ENCODE measurements around the gene BEST4. TPM values are rescaled to one million over a fixed set of nuclear protein-coding genes. Genes with fewer than 3 reads are reported as not detected.

BEST4 gene
- total and polyA plus RNA-seq, 2 of the 13 experiments (the other 11 are each of a cell fraction or from before 2014, with no cell fraction given) = 0.77 to 1.4 TPM

GRCh38 chr1:44807364-44808062 lies 19.5 kb upstream of the BEST4 start (continued):
- TF ChIP-seq RNF219 (CRISPR knock-in tag; IDR thresholded peaks at IDR 0.05) (peak; percentile 92; the same call in 1 of the 2 replicates), ETV5 (CRISPR knock-in tag; IDR thresholded peaks at IDR 0.05; ENCODE audit: borderline replicate concordance) (peak; percentile 93), KDM5A (IDR thresholded peaks at IDR 0.05; ENCODE audit: borderline replicate concordance, low read length) (peak; percentile 6; the same call in 1 of the 2 replicates), ZNF446 (CRISPR knock-in tag; IDR thresholded peaks at IDR 0.05) (peak; percentile 80; the same call in 1 of the 2 replicates), ZNF746 (CRISPR knock-in tag; IDR thresholded peaks at IDR 0.05) (peak; percentile 94), THRA (CRISPR knock-in tag; IDR thresholded peaks at IDR 0.05; ENCODE audit: borderline replicate concordance) (0 out of 2 replicates have a peak, but pooled peaks have one; percentile 28), KLF11 (CRISPR knock-in tag; IDR thresholded peaks at IDR 0.05) (no peak), ZNF75D (CRISPR knock-in tag; IDR thresholded peaks at IDR 0.05; ENCODE audit: borderline replicate concordance) (no peak), NFRKB (IDR thresholded peaks at IDR 0.05) (no peak), SOX5 (CRISPR knock-in tag; IDR thresholded peaks at IDR 0.05; ENCODE audit: borderline replicate concordance) (peak; percentile 82), HMG20A (CRISPR knock-in tag; IDR thresholded peaks at IDR 0.05; ENCODE audit: borderline replicate concordance) (no peak; the same call in 1 of the 2 replicates), ELF1 (CRISPR knock-in tag; IDR thresholded peaks at IDR 0.05) (peak; percentile 53; the same call in 1 of the 2 replicates), ZBTB42 (CRISPR knock-in tag; IDR thresholded peaks at IDR 0.05) (no peak), HNRNPK (IDR thresholded peaks at IDR 0.05; ENCODE audit: low read depth, low read length, poor library complexity, severe bottlenecking) (no peak), MLXIP (CRISPR knock-in tag; IDR thresholded peaks at IDR 0.05; ENCODE audit: borderline replicate concordance) (no peak), ZKSCAN1 (IDR thresholded peaks at IDR 0.05; ENCODE audit: low read length) (no peak), ZSCAN12 (CRISPR knock-in tag; IDR thresholded peaks at IDR 0.05) (peak; percentile 67), ZNF83 (CRISPR knock-in tag; IDR thresholded peaks at IDR 0.05; ENCODE audit: borderline replicate concordance) (peak; percentile 94; the same call in 1 of the 2 replicates), POLR2AphosphoS5 (IDR thresholded peaks at IDR 0.05; ENCODE audit: low read depth, low read length) (peak; percentile 77), MNT (IDR thresholded peaks at IDR 0.05) (peak; percentile 93), ZBTB21 (CRISPR knock-in tag; IDR thresholded peaks at IDR 0.05) (no peak)

All from HepG2 (cell line).